ENCODE results near the gene SKI. TPM values are rescaled to one million over a fixed set of nuclear protein-coding genes. Genes with fewer than 3 reads are reported as not detected.

SKI gene
- total and polyA plus RNA-seq, 2 of the 8 experiments (the other 6 are each of a cell fraction or from before 2014, with no cell fraction given) = 8.3 to 87.6 TPM

DNA sequence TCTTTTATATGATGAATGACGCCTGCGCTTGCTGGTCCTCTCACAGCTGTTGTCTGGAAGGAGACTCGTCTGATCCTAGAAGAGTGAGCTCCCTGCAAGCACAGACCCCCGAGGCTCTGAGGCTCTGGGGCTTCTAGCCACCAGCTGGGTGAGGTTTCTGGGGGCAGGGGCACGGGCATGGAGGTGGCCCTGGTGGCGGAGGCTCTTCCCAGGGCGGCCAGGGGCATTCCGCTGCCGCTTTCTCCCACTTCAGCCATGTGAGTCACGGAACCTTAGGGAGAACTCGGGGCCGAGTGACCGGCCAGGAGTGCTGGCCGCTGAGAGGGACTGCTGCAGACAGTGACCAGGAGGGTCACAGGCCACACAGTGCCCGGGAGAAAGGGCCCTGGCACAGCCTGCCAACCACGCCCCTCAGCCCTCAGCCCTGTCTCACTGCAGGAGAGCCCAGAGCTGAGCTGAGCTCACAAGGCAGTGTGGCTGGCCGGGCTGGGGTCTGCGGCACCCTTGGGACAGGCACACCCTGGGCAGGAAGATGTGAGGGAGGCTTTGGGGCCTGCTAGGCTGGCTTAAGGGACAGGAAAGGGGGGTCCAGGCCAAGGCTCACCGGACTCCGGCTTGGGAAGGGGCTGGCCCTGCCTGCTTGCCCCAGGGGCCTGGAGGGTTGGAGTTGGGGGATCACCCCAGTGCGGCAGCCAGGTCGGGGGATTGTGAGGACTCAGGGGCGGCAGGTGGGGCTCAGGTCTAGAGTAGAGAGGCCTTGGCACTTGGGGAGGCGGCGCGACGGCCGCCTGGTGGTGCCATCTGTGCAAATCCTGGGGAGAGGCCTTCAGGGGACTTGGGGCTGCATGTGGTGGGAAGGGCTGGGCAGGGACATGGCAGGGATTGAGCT is 127.5 kb downstream of the SKI start (continued):
- TF ChIP-seq RNF2 (IDR thresholded peaks at IDR 0.05; ENCODE audit: borderline replicate concordance, low read depth, low read length, missing control alignments, poor library complexity, severe bottlenecking) (no peak), SP1 (IDR thresholded peaks at IDR 0.05; ENCODE audit: low read depth, low read length) (no peak), CREB1 (IDR thresholded peaks at IDR 0.05) (no peak), NANOG (IDR thresholded peaks at IDR 0.05; ENCODE audit: insufficient read depth, low read depth, low read length, poor library complexity, severe bottlenecking) (no peak), SP2 (IDR thresholded peaks at IDR 0.05; ENCODE audit: low read length) (no peak)

All from H1 (cell line).